ENCODE results near the gene PDE8A.

DNA sequence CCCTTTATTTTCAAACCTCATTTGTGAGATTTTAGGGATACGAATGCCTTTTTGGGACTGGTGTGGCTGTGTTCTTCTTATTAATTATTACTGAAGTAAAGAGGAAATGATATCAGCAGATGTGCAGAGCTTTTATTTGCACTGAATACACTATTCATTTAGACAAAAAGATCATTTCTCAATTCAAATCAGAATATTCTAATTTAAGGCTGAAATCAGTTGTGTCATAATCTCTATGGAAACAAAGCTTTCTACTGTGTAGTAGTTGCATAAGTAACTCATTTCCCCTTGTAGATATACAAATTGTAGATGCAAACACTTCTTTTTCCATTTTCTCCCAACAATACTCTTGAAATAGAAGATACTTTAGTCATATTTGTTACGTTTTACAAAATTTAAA is 56.0 kb downstream of the PDE8A start:
- TF ChIP-seq, protein P1, sequence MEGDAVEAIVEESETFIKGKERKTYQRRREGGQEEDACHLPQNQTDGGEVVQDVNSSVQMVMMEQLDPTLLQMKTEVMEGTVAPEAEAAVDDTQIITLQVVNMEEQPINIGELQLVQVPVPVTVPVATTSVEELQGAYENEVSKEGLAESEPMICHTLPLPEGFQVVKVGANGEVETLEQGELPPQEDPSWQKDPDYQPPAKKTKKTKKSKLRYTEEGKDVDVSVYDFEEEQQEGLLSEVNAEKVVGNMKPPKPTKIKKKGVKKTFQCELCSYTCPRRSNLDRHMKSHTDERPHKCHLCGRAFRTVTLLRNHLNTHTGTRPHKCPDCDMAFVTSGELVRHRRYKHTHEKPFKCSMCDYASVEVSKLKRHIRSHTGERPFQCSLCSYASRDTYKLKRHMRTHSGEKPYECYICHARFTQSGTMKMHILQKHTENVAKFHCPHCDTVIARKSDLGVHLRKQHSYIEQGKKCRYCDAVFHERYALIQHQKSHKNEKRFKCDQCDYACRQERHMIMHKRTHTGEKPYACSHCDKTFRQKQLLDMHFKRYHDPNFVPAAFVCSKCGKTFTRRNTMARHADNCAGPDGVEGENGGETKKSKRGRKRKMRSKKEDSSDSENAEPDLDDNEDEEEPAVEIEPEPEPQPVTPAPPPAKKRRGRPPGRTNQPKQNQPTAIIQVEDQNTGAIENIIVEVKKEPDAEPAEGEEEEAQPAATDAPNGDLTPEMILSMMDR (IDR thresholded peaks at IDR 0.05) = no peak
- TF ChIP-seq POLR2A (IDR thresholded peaks at IDR 0.05) = no peak

Data from right lobe of liver (tissue), 4 donors.